Measurements from ENCODE around the gene FBXO45.
"Not testable (repeated sequence)": the region's sequence is repeated elsewhere in the genome, so short reads cannot be mapped to it uniquely, and the experiment has no call there.

Gene FBXO45

DNA sequence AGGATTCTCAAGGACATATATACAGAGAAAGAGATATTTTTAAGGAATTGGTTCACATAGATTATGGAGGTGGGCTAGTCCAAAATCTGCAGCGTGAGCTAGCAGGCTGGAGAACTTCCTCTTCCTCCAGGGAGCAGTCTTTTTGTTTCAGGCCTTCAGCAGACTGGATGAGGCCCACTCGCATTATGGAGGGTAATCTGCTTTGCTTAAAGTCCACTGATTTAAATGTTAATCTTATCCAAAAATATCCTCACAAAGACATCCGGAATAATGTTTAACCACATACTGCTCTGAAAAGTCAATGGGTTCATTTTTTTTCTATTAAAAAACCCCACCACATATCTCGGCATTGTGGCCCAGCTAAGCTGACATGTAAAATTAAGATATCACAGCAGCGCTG, 48.8 kb downstream of the FBXO45 start:
- DNase-seq (ENCODE audit: low read depth): no peak
- no peak overlapping the region for H3K4me3 ChIP-seq (ENCODE audit: low read length)
- no peak for TF ChIP-seq CTCF (IDR thresholded peaks at IDR 0.05; ENCODE audit: insufficient read depth, low read depth, low read length, missing control alignments)

DNA sequence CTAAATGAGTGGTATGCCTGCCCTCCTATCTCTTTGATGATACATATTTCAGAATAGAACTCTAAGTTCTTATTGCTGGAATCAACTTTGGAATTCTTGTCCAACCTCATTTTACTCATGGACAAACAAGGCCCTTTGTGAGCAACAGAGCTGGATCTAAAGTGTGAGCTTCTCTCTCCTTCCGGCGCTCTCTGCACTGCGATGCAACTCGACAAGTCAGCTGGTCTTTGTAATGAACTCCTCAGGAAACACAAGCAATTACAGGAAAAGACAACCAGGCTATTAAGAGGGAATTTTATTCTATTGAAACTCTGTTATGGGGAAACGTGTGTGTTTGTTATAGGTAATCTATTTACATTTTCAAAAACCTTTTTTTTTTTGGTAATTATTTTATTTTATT, 50.8 kb downstream of the FBXO45 start:
- DNase-seq (ENCODE audit: low read depth): no peak
- H3K4me3 ChIP-seq (ENCODE audit: low read length): no peak overlapping the region
- no peak for TF ChIP-seq CTCF (IDR thresholded peaks at IDR 0.05; ENCODE audit: insufficient read depth, low read depth, low read length, missing control alignments)

- DNase-seq (ENCODE audit: low read depth); H3K4me3 ChIP-seq (ENCODE audit: low read length): not testable (repeated sequence)
These were observed 51.2 kb downstream of the FBXO45 start for GRCh38 chr3:196619627-196620026.

GRCh38 chr3:196620161-196620604, 51.7 kb downstream of the FBXO45 start:
- H3K4me3 ChIP-seq (ENCODE audit: low read length): no peak overlapping the region
- TF ChIP-seq CTCF (IDR thresholded peaks at IDR 0.05; ENCODE audit: insufficient read depth, low read depth, low read length, missing control alignments): no peak
- DNase-seq (ENCODE audit: low read depth): peak; percentile 12

GRCh38 chr3:196620684-196621083, 52.2 kb downstream of the FBXO45 start:
- H3K4me3 ChIP-seq (ENCODE audit: low read length): no peak overlapping the region
- no peak for TF ChIP-seq CTCF (IDR thresholded peaks at IDR 0.05; ENCODE audit: insufficient read depth, low read depth, low read length, missing control alignments)
- no peak for DNase-seq (ENCODE audit: low read depth)

- DNase-seq (ENCODE audit: low read depth): no peak
- TF ChIP-seq CTCF (IDR thresholded peaks at IDR 0.05; ENCODE audit: insufficient read depth, low read depth, low read length, missing control alignments): no peak
- no peak overlapping the region for H3K4me3 ChIP-seq (ENCODE audit: low read length)
These were observed 53.2 kb downstream of the FBXO45 start for GRCh38 chr3:196621611-196622010.

- TF ChIP-seq CTCF (IDR thresholded peaks at IDR 0.05; ENCODE audit: insufficient read depth, low read depth, low read length, missing control alignments): no peak
- DNase-seq (ENCODE audit: low read depth): no peak
- H3K4me3 ChIP-seq (ENCODE audit: low read length): no peak overlapping the region
These were observed 55.8 kb downstream of the FBXO45 start for GRCh38 chr3:196624067-196624790.
